Activated CD4-positive, alpha-beta T cell treated with anti-CD3 and anti-CD28 coated beads, Interleukin-2, amount 50 U/mL, for 4 hours (primary cell): ENCODE measurements around the gene TYR.
"Not testable (repeated sequence)": the region's sequence is repeated elsewhere in the genome, so short reads cannot be mapped to it uniquely, and the experiment has no call there.

ENCODE experiments used
- DNase-seq, 2 experiments: peaks; one replicate each; pipeline ENCODE4 v3.0.0-alpha.2; 2020

Gene TYR

DNA sequence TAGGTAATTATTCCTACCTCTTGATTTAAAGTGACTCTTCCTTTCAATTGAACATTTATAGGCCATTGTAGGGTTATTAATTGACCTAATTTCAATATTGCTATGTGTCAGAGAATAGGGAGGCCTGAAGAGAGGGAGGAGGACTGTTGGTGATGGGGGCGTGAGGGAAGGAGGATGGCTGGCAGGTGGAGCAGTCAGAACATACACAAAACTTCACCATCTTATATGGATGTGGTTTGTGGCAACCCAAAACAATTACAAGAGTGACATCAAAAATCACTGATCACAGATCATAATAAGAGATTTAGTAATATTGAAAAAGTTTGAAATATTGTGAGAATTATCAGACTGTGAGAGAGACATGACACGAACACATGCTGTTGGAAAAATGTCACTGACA, 95.5 kb downstream of the TYR start:
- not testable (repeated sequence) for DNase-seq

DNA sequence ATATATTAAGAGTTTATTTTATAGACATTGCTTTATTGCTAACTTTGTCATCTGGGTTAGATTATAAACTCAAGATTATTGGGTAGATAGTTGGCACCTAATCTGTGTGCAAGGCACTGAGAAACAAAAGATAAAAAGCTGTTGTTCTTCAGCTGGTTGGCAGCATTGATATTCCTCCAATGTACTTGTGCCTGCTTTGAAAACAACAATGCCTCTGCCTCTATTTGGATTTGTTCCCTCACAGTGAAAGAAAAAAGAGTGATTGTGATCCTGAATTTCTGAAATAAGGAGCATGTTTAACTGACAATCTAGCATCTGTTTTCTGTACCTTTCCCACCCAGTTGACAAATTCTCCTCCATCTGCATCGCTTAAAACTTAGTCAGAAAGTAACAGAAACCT, 98.3 kb downstream of the TYR start:
- DNase-seq: no peak

DNA sequence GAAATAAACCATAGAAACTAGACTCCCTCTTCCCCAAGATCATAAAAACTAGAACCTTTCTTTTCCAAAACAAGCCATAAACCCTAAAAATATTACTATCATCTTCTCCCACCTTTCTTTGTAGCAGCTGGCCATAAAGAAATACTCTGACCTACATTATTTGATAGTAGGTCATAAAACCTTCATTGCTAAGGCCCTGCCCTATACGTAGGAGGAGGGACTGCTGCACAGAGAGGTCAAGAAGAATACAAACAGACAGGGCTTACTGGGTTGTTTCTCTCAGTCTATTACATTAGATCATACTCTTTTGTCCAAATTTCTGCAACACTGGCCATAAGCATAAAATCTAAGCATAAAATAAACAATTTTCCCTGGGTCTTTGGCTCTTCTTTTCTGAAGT, 101.5 kb downstream of the TYR start:
- DNase-seq: no peak

DNA sequence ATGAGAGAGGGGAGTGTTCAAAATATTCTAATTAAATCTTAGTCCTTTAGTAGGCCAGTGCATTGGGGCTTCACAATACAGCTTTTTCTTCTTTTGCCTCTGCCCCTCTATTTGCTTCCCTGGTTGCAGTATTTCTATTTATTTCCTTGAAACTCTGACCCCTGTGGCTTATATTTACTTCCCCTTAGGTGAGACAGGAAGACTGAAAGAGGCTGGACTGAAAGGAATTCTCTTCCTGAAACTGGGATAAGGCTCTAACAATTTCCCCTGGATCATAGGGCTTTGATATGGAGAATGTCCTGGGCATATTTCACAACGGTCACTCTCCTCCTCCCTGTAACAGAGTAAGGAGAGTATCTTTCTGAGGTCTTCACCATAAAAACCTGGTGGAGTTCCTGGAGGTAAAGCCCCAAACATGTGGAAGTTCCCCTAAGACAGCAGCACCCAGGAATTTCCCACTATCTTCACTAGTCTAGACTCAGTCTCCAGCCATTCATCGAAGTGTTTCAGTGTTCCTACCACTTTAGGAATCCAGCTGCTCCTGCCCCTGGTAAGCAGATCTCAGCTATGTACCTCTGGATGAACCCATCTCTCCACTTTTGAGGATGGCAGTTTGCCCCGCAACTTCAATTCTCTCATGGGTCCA, 103.5 kb downstream of the TYR start:
- not testable (repeated sequence) for DNase-seq

DNA sequence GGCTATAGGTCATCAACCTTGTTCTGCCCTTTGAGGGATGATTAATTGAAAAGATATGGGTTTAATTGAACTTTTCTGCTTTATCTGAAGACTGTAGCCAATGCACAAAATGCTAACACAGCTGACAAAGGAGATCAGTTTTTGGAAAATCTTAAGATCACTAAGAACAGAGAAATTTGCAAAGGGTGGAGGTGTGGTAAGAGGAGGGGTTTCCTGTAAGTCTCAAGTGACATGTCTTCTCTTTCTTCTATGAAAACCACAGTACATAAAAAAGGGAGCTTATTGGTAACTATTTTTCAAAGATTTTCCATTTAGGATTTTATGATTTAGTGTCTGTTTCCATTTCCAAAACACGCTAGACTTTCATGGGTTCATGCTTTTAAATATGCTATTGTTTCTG, 108.9 kb downstream of the TYR start:
- DNase-seq: not testable (repeated sequence)

DNA sequence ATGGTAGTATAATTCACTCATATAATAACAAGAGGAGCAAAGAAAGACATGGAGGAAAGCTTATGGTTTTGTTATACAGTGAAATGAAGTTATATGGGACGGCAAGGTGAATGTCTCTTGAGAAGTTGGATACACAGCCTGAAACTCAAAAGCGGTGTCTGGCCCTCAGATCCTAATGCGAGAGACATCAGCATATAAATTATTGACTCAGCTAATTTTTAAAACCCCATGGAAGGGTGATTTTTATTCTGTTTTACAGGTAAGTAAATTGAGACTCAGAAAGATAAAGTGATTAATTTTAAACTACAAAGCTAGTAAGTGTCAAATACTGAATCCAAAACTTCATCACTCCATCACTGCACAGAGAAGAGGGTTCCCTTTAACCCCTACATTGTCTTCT, 110.3 kb downstream of the TYR start:
- DNase-seq: not testable (repeated sequence)

DNA sequence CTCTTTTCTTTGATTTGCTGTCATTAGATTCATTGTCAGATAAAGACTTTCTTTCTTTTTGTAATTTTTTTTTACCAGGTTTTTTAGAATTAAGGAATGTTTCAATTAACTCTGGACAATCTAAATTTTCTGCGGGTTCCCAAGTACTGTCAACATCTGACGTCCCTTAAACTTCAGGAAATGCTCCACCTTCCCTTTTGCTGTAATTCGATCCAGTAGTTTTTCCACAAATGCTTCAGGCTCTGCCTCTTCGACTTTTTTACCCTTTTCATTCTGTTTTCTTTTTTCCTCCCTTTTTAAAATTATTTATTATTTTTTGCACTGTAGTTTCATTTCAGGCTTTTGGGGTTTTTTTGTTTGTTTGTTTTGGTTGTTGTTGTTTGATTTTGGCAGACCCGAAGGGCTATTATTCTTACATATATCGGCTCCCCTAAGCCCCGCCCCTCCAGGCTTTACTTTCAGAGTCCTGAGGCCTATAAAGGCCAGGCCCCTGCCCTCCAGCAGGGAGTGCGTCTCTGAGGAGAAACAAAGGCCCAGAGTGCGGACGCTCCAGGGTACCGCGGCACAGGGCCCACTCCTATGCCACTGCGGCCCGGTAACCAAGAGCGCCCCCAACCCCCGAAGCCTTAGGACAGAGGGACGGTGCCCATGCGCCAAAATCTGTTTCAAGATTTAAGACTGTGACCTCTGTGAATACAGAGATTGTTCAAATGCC, 116.4 kb downstream of the TYR start:
- no peak for DNase-seq

DNA sequence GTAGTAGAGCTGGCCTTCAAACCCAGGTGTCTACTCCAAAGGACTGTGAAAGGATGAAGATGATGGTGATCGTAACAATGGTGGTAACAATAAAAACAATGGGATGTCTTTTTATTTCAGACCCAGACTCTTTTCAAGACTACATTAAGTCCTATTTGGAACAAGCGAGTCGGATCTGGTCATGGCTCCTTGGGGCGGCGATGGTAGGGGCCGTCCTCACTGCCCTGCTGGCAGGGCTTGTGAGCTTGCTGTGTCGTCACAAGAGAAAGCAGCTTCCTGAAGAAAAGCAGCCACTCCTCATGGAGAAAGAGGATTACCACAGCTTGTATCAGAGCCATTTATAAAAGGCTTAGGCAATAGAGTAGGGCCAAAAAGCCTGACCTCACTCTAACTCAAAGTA, 117.3 kb downstream of the TYR start:
- DNase-seq: not testable (repeated sequence)

DNA sequence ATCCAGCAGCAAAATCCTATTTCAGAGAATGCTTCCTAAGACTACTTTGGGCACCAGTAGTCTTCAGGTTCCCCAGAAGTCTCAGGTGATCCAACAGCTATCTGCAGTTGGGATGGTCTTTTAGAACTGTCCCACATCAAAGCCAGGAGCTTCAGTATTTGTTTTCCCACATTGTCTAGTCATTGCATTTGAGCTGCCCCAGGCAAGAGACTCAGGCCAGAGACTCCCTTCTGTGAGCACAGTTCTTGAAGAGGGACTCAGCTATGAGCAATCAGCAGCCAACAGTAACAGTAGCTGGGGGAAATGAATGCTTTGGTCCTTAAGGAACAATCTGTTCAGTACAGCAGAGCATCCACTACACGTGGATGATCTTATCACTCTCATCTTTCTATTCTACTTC, 125.4 kb downstream of the TYR start:
- DNase-seq: not testable (repeated sequence)

DNA sequence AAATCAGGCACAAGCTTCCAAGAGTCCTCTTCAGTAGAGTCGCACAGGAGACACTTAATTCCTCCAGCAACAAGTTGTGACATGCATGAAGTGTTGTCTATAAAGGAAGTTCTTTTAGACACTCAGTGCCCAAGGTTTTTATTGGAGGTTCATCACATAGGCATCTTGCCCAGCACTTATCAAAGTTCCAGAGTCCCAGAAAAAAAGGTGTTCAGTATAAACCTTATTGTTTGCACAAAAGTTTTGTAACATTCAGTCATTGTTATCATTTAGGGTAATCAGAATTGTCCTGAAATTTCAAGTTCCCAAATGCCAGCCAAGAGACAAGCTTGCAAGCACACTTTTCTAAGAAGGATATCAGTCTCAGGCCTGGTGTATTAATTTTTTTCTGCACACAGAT, 130.6 kb downstream of the TYR start:
- DNase-seq: not testable (repeated sequence)

DNA sequence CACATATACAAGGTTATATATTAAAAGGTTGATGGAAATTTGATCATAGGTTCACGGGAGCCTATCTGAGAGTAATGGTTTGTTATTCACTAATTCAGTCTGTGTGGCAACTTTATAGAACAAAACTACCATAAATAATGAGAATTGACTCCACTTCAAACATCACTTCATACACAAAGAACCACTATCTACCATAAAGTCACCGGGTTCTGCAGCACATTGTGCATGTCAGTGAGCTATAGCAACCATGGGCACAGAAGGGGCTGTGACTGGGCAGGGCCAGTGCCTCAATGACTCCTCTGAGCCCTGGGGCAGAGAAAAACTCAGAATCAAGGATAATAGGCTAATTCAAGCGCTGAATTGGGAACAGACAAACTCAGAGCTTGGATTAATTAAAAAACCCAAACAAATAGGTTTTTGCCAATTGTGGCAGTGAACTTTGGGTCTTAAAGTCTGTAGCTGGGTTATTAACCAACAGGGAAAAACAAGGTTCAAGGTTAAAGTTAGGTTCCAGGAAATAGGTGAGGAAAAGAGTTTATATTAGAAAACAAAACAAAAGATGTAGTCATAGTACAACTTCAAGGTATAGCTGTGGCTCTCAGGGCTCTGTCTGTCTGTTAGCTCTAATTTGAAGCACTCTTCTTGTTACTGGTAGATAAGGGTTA, 131.8 kb downstream of the TYR start:
- DNase-seq: not testable (repeated sequence)

DNA sequence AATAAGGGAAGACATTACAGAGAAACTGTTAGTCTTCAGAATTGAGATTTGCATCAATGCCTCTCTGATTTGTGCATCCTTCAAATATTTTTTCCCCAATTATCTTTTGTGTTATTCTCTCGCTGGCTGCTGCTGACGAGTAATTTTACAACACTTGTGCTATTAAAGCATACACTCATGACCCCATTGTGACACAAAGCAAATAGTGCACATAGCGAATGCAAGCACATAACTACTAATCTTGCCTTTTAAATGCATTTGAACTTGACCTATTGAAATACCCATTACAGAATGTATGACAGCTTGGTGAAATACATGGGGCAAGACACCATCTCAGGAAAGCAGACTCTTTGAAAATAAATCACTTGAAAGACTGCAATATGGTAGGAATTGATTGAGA, 132.9 kb downstream of the TYR start:
- DNase-seq: not testable (repeated sequence)

DNA sequence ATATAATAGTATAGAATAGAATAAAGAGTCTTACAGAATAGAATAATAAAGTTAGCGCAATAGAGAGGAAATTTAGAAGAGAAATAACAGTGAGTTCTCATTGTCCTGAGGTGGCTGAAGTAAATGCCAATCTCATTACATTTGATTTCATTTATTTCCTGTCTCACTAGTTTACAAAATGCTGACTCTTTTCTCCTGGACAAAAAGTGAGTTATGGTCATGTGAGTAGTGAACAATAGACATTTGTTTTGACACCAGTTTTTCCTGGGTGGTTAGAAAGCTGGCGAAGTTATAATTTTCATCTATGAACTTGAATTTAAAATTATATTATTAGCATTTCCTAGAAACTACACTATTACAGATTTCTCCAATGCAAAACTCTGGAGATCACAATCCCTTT, 143.7 kb downstream of the TYR start:
- DNase-seq: no peak

DNA sequence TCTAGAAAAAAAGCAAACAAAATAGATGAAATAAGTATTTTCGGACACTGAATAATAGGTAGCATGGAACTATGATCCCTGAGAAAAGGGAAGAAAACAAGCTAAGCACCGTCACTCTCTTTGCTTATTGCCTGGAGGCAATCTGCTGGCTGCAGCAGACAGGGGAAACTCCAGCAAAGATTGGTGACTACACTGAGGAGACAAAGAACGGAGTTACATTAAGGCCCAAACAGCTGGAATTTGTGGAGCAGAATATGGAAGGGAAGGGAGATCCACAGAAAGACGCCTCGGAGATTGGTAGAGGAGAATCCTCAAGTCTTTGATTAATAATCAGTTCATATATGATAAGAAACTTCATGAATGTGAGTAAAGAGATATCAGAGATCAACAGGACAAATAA, 150.2 kb downstream of the TYR start:
- DNase-seq: no peak

DNA sequence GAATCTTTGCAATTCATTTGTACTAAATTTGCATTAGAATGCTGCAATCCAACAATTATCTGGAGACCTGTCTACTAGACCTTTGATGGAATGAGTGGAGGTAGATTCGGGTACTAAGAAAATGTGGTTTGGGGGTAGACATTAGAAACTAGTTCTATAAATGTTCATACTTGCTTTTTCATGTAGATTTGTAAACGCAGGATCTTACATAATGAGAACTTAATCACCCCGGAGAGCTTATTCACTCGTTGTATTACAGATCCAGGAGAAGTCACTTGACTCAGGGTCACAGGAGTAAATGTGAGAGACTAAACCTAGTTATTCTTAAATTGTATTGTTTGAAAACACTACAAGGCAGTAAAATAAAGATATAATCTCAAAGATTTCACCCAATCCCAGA, 154.3 kb downstream of the TYR start:
- not testable (repeated sequence) for DNase-seq

DNA sequence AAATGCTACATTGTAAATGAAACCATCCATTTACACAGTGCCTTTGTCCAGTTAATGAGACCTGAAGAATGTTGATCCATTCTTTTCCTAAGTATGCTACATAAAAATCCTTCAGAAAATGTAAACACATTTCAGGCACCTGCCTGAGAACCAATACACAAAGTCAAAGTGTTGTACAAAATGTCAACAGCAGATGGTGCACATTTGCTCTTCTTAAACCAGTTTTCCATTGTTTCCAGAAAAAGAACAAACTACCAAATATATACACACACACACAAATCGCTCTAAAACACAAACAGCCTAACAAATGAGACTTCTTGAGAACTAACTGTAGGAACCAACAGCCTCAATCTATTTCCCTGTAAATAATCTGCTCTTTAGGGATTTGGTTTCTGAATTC, 156.0 kb downstream of the TYR start:
- not testable (repeated sequence) for DNase-seq

DNA sequence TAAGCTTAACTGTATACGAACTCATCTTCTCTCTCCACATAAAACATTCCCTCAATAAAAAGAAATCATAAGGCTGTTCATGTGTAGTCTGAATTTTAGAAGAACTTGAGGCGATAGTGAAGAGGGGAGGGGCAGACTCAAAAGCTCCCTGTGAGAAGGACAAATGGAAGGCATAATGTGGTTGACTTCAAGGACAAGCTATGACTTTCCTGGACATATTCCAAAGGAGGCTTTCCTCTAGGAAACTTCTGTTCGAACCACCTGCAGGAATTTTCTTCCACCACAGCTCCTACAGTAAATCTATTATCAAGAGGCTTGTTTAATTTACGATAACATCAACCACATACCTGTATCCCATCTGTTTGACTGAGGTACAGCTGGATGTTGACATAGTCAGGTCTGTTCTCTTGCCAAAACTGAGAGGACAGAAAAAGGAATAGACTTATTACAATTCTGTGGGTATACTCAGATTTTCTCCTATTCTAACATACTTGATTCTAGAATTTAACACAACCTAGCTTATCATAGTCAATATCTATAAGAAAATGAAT, 159.5 kb downstream of the TYR start:
- DNase-seq: not testable (repeated sequence)

DNA sequence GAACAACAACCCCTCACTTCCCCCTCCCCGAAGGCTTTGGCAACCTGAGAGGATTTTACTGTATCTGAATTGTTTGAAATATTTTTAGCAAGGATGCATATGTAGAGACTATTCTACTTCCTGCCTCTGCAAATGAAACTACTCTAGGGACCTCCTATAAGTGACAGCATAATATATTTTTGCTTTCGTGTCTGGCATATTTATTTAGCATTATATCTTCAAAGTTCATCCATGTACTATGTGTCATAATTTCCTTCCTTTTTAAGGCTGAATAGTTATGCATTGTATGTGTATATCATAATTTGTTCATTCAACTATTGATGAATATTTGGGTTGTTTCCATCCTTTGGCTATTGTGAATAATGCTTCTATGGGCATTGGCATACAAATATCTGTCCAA, 160.4 kb downstream of the TYR start:
- not testable (repeated sequence) for DNase-seq

DNA sequence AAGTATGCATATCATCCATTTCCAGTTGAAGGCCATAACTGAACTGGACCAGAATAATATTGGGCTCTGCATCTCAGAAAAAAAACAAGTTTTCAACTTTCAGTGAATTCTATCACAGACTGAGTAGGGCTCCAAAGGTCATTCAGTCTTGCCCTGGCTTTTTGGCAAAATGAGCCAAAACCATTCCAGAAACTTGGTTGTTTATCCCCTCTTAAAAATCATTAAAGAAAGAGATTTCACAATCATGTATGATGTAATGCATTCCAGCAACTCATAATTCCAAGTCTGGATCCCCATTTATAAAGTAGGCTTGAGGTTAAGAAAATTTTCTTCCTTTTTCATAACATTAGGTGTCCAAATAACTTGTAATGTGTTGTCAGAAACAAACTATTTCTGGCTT, 162.8 kb downstream of the TYR start:
- DNase-seq: not testable (repeated sequence)

DNA sequence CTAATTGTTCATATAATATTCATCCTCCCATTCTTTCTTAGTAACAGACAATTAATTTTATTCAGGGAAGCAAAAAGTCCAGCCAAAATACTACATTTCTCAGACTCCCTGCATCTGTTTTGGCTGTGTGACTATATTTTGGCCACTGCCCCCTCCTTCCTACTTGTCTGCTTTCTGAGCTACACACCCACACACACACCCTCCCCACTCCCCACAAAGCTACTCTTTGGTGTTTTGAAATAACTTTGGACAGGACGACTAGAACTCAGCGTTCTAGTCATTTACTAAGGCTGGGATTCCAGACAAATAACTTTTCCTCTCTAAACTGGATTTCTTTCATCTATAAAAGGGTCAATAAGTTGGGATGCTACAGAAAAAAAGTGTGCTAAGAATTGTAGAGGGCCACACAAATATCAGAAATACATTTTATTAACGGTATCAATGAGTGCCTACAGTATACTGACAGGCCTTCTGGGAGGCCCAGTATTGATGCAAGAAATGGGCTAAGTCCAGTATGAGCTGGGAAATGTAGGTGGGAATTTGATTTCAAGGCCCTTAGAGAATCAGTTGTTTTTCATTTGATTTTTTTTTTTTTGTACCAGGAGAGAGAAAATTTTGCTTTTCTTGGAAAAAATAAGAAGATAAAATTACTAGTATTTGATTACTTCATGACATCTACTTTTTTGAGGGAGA, 165.4 kb downstream of the TYR start:
- DNase-seq: not testable (repeated sequence)
